Upper lobe of left lung (tissue), 6 donors: Measurements from ENCODE around the gene PTPRK. TPM values are rescaled to one million over a fixed set of nuclear protein-coding genes. Genes with fewer than 3 reads are reported as not detected.

Experiments used
- ATAC-seq, 2 donors: fragments of 200-7000 bp; cut with Tn5 transposase; one replicate each; pipeline ENCODE4 v1.9.1; 2022; ENCODE audit warnings: mild to moderate bottlenecking in 2 of 2, moderate library complexity in 2 of 2; ENCODE audit not compliant: low FRiP score in 2 of 2
- DNase-seq, 2 donors: peaks; one replicate each; pipeline ENCODE4 v3.0.0-alpha.2; 2019 to 2020
- H3K27ac ChIP-seq, 4 donors: fragments of 200-600 bp; sonication (generic); one replicate each; pipeline ENCODE4 v1.5.1; 2016 to 2019
- H3K27me3 ChIP-seq, 4 donors: fragments of 200-600 bp; sonication (generic); one replicate each; pipeline ENCODE4 v1.5.1; 2017 to 2019
- H3K36me3 ChIP-seq, 4 donors: fragments of 200-600 bp; sonication (generic); one replicate each; pipeline ENCODE4 v1.5.1; 2016 to 2019
- H3K4me1 ChIP-seq, 4 donors: fragments of 200-600 bp; sonication (generic); one replicate each; pipeline ENCODE4 v1.5.1; 2018 to 2019
- H3K4me3 ChIP-seq, 4 donors: fragments of 200-600 bp; sonication (generic); one replicate each; pipeline ENCODE4 v1.5.1; 2017 to 2019; ENCODE audit warnings: mild to moderate bottlenecking in 2 of 4, moderate library complexity in 1 of 4
- H3K9me3 ChIP-seq, 4 donors: fragments of 200-600 bp; sonication (generic); one replicate each; pipeline ENCODE4 v1.5.1; 2018 to 2019
- EP300 ChIP-seq, 4 donors: sonication (generic); formaldehyde crosslinking; IDR thresholded peaks; one replicate each; pipeline ENCODE4 v1.5.1; 2017; ENCODE audit warnings: antibody characterized with exemption in 4 of 4, control low read depth in 2 of 4
- POLR2A ChIP-seq, 4 donors: fragments of 450-650 bp; IDR thresholded peaks; one replicate each; pipeline ENCODE4 v1.5.1; 2016 to 2017; ENCODE audit warnings: antibody characterized with exemption in 4 of 4, mild to moderate bottlenecking in 2 of 4
- POLR2AphosphoS5 ChIP-seq, 2 donors: sonication (generic); formaldehyde crosslinking; IDR thresholded peaks; one replicate each; pipeline ENCODE4 v1.5.1; 2017; ENCODE audit warnings: antibody characterized with exemption in 2 of 2
- WGBS, 2 donors: methylation state at CpG; one replicate each; pipeline ENCODE4 v1.1.5; 2017 to 2018; 5-methylcytosine and 5-hydroxymethylcytosine counted together
- total RNA-seq, 6 donors: library from RNA; depleted of rRNA in 4 of 6; stranded (reverse); fragments of >200 nt in 4 of 6; gene quantifications; one replicate each; pipeline versions ENCODE4 v1.1.0 to v1.2.1, GENCODE V29; 2016 to 2021
- TF ChIP-seq, protein P1 (sequence below), 6 experiments: fragments of 450-650 bp in 4 of 6; fragments of 200-600 bp in 2 of 6; sonication (generic) in 2 of 6; IDR thresholded peaks; one replicate each; pipeline ENCODE4 v1.5.1; 2016 to 2019; ENCODE audit warnings: antibody characterized with exemption in 6 of 6
- donor health status: DM: no; HTN: no; CAD: no; lungs with moderate emphysema.
- donor health status: DM: no; HTN: yes; CAD: no; lungs with severe emphysema.

The PTPRK gene
- total RNA-seq, 6 donors from 2014 or later, result 42.7 to 97.4 (median 65.2) TPM

DNA sequence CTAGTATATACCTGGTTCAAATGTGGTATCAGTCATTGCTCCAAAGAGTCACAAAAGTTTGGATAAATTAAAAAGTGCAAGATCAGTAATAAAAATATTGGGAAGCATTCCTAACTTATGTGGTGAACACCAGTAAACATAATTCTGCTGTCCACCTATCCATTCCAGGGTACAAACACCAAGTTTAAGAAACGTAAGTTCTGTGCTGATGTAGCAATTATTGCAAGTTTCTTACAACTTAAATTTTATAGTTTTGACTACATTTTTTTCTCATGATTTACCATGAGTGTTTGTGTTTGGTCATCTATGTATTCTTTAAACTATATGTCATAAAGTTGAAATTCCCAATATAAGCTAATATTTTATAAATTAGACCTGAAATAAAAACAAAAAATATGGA, 364.6 kb downstream of the PTPRK start:
- H3K27ac ChIP-seq, result no peak overlapping the region
- no peaks in the 10 kb centered on the region for H3K36me3 ChIP-seq
- H3K4me3 ChIP-seq, result no peak overlapping the region
- no peaks in the 10 kb centered on the region for H3K9me3 ChIP-seq
- H3K4me1 ChIP-seq, result no peaks in the 10 kb centered on the region
- no peak for ATAC-seq
- no peak for DNase-seq
- WGBS, 2 donors, result 95 to 98% methylated on average over 1 of the region's 1 CpG
- H3K27me3 ChIP-seq, result no peaks in the 10 kb centered on the region
- TF ChIP-seq, protein P1, sequence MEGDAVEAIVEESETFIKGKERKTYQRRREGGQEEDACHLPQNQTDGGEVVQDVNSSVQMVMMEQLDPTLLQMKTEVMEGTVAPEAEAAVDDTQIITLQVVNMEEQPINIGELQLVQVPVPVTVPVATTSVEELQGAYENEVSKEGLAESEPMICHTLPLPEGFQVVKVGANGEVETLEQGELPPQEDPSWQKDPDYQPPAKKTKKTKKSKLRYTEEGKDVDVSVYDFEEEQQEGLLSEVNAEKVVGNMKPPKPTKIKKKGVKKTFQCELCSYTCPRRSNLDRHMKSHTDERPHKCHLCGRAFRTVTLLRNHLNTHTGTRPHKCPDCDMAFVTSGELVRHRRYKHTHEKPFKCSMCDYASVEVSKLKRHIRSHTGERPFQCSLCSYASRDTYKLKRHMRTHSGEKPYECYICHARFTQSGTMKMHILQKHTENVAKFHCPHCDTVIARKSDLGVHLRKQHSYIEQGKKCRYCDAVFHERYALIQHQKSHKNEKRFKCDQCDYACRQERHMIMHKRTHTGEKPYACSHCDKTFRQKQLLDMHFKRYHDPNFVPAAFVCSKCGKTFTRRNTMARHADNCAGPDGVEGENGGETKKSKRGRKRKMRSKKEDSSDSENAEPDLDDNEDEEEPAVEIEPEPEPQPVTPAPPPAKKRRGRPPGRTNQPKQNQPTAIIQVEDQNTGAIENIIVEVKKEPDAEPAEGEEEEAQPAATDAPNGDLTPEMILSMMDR (IDR thresholded peaks at IDR 0.05), result no peak
- TF ChIP-seq EP300 (IDR thresholded peaks at IDR 0.05) (no peak), POLR2A (IDR thresholded peaks at IDR 0.05) (no peak), POLR2AphosphoS5 (IDR thresholded peaks at IDR 0.05) (no peak)

DNA sequence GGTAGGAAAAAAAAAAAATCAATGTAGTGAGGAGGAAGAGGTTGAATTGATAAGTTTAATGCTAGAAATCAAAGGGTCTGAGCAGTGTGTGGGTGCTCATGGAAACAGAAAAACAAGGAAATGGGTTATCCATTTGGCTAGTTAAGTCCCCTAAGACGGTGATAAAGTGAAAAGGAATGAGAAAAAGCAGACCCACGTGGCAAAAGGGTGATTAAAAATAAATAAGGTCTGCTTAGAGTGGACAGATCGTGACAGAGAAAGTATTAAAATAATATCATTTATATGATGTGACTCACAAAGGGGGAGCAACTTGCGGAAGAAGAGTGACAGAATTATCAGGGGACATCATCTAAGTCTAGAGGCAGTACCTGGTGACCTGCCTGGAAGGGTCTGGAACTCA, 367.8 kb downstream of the PTPRK start:
- no peaks in the 10 kb centered on the region for H3K27me3 ChIP-seq
- TF ChIP-seq POLR2AphosphoS5 (IDR thresholded peaks at IDR 0.05), result no peak
- no peak for TF ChIP-seq POLR2A (IDR thresholded peaks at IDR 0.05)
- no peaks in the 10 kb centered on the region for H3K36me3 ChIP-seq
- H3K4me1 ChIP-seq, result no peaks in the 10 kb centered on the region
- H3K27ac ChIP-seq, result no peak overlapping the region
- no peak overlapping the region for H3K4me3 ChIP-seq
- DNase-seq (no peak), ATAC-seq (no peak)
- no peaks in the 10 kb centered on the region for H3K9me3 ChIP-seq
- WGBS, 2 donors, result 85 to 91% methylated on average over 4 of the region's 4 CpGs

DNA sequence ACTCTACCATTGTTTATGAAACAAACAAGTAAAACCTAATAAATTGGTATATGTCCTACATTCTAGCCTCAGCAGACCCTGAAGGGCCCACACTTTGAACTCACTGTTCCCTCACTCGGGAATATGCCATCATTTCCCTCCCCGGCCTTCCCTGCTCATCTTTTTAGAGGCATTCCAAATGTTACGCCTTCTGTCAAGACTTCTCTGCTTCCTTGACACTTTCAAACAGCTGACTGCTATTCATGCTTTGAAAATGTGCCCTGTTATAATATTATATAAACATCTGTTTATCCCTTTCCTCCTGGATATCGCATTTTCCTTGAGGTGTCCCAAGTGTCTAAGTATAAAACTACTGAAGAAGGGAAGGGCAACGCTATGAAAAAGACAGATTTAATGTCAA, 370.0 kb downstream of the PTPRK start:
- TF ChIP-seq EP300 (IDR thresholded peaks at IDR 0.05) (no peak), POLR2A (IDR thresholded peaks at IDR 0.05) (no peak), POLR2AphosphoS5 (IDR thresholded peaks at IDR 0.05) (no peak)
- TF ChIP-seq, protein P1 (IDR thresholded peaks at IDR 0.05), result no peak
- Histone ChIP-seq H3K9me3 (no peaks in the 10 kb centered on the region), H3K4me3 (no peak overlapping the region), H3K36me3 (no peaks in the 10 kb centered on the region), H3K27me3 (no peaks in the 10 kb centered on the region), H3K4me1 (no peaks in the 10 kb centered on the region), H3K27ac (no peak overlapping the region)
- no peak for ATAC-seq
- DNase-seq, result no peak
- WGBS, 2 donors, result 82% methylated on average over 5 of the region's 5 CpGs

DNA sequence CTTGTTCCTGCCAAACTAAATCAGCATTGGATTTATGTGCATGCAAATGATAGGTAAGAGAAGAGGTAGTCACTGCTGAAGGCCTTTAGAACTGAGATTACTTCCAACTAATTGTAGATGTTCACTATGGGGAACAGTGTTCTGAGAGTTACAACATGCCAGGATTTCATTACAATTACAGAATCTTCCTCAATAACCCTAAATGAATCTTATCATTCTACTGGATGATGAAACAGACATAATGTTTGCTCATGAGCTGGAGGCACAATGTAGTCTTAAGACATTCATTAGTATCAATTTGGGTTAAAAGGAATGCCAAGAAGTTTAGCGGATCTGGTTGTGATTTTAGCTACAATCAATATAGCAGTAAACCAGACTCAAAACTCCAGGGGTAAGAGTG, 370.6 kb downstream of the PTPRK start:
- no peaks in the 10 kb centered on the region for H3K27me3 ChIP-seq
- H3K4me3 ChIP-seq, result no peak overlapping the region
- ATAC-seq (no peak), DNase-seq (no peak)
- H3K9me3 ChIP-seq, result no peaks in the 10 kb centered on the region
- no peak overlapping the region for H3K27ac ChIP-seq
- 91 to 100% methylated on average over 1 of the region's 1 CpG for WGBS, 2 donors
- H3K4me1 ChIP-seq, result no peaks in the 10 kb centered on the region
- H3K36me3 ChIP-seq, result no peaks in the 10 kb centered on the region
- TF ChIP-seq POLR2AphosphoS5 (IDR thresholded peaks at IDR 0.05), result no peak
- no peak for TF ChIP-seq POLR2A (IDR thresholded peaks at IDR 0.05)
- TF ChIP-seq EP300 (IDR thresholded peaks at IDR 0.05), result no peak
- TF ChIP-seq, protein P1 (IDR thresholded peaks at IDR 0.05), result no peak

DNA sequence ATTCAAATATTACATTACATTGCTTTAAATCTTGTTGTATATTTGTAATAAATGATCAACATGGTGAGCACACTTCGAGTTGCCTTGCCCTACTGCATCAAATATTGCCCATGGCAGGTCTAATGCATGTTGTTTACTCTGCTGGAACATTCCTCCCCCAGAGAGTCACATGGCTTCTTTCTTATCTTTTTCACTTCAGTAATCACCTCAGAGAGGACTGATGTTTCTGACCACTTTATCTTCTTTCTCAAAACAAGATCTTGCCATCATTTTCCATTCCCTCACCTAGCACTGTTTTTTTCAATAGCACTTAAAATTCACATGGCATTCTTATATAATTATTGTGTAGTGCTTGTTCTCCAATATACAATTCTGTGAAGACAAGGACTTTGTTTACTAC, 376.1 kb downstream of the PTPRK start:
- H3K36me3 ChIP-seq, result no peaks in the 10 kb centered on the region
- H3K27me3 ChIP-seq, result no peaks in the 10 kb centered on the region
- WGBS, 2 donors, result 76 to 81% methylated on average over 1 of the region's 1 CpG
- TF ChIP-seq POLR2AphosphoS5 (IDR thresholded peaks at IDR 0.05) (no peak), EP300 (IDR thresholded peaks at IDR 0.05) (no peak), POLR2A (IDR thresholded peaks at IDR 0.05) (no peak)
- TF ChIP-seq, protein P1 (IDR thresholded peaks at IDR 0.05), result no peak
- no peaks in the 10 kb centered on the region for H3K4me1 ChIP-seq
- no peak overlapping the region for H3K27ac ChIP-seq
- ATAC-seq (no peak), DNase-seq (no peak)
- no peak overlapping the region for H3K4me3 ChIP-seq
- H3K9me3 ChIP-seq, result no peaks in the 10 kb centered on the region
